AG04449 (cell line): Measurements from ENCODE around the gene PHF12.
A peak's percentile ranks its signal among the peaks of the same experiment; 100 is the strongest.

Experiments used
- CTCF ChIA-PET: fragments of 350-600 bp; formaldehyde crosslinking; extraction: SDS; loops from one replicate; lab custom pipeline; 2021; ENCODE audit warnings: antibody characterized with exemption; lab: Yijun Ruan, JAX
- POLR2A ChIA-PET: fragments of 400-600, 350-600 bp; formaldehyde crosslinking; extraction: SDS; loops from one replicate; lab custom pipeline; 2020; ENCODE audit warnings: antibody characterized with exemption, inconsistent platforms; lab: Yijun Ruan, JAX
- DNase-seq: peaks from one replicate; pipeline ENCODE4 v3.0.0-alpha.2; 2010; ENCODE audit warnings: low read depth, low spot score
- H3K4me3 ChIP-seq: 2 replicates; pipeline ENCODE4 v1.5.1; 2011; ENCODE audit warnings: low read depth, mild to moderate bottlenecking, control low read depth, low read length
- CTCF ChIP-seq: IDR thresholded peaks from one replicate; pipeline ENCODE4 v1.5.1; 2011; ENCODE audit warnings: mild to moderate bottlenecking, moderate library complexity, low read length, control low read depth, inconsistent platforms; ENCODE audit not compliant: insufficient read depth; ENCODE audit errors: missing control alignments

The PHF12 gene

GRCh38 chr17:28955408-28955807 is 4.1 kb upstream of the PHF12 start:
- TF ChIP-seq CTCF = no peak
- POLR2A ChIA-PET = no interaction called here
- no peak for DNase-seq
- no peak overlapping the region for H3K4me3 ChIP-seq
- CTCF ChIA-PET = interaction anchor here (3.0 to 19.7 kb wide), 5 partner anchors 8 to 228 kb away, joined by 16 to 1065 read pairs (median 132); partner anchors contain the start of genes NEK8 and TLCD1

DNA sequence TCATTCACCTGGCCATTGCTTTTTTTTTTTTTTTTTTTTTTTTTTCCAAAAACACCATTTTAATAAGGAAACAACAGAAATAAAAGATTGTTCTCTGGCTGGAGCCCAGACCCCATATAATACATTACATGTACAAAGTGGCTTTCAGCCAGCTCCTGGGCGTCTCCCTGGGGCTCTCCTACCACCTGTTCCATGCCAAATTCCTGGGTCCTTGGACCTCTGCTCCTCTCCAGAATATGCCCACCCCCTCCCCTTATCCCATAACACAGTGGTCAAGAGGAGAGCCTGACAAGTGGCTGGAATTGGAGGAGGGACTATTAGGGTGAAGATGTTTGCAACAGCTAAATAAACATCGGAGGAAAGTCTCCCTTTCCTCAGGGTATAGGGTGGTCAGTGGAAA is 3.6 kb upstream of the PHF12 start:
- DNase-seq = no peak
- no peak for TF ChIP-seq CTCF
- ChIA-PET POLR2A (no interaction called here), CTCF (interaction anchor here (2.0 to 19.7 kb wide), 7 partner anchors 9 to 227 kb away, joined by 5 to 1065 read pairs (median 83); partner anchors contain the start of genes NEK8 and TLCD1)
- no peak overlapping the region for H3K4me3 ChIP-seq

- H3K4me3 ChIP-seq = no peak overlapping the region
- ChIA-PET POLR2A (interaction anchor here (1.0 to 1.6 kb wide), 3 partner anchors 8 to 234 kb away, joined by 3 to 18 read pairs (median 4); partner anchors contain the start of genes RPL23A and TLCD1), CTCF (interaction anchor here (0.6 to 19.7 kb wide), 55 partner anchors 10 to 285 kb away, joined by 3 to 1065 read pairs (median 4); partner anchors contain the start of genes NEK8, RPL23A, SEZ6 and TLCD1)
- no peak for DNase-seq
- TF ChIP-seq CTCF = peak; percentile 83
Measured at GRCh38 chr17:28953444-28954118, 2.3 kb upstream of the PHF12 start.

- H3K4me3 ChIP-seq = peak overlapping the region; percentile 76
- peak; percentile 96 for DNase-seq
- ChIA-PET POLR2A (interaction anchor here (0.6 to 3.1 kb wide), 9 partner anchors 13 to 281 kb away, joined by 3 to 18 read pairs (median 5); partner anchors contain the start of genes NEK8, RPL23A and TLCD1), CTCF (interaction anchor here (0.9 to 19.7 kb wide), 37 partner anchors 9 to 267 kb away, joined by 3 to 1065 read pairs (median 5); partner anchors contain the start of genes NEK8, RPL23A, SEZ6 and TLCD1)
- no peak for TF ChIP-seq CTCF
Measured at GRCh38 chr17:28951991-28952975, 965 bp upstream of the PHF12 start.

DNA sequence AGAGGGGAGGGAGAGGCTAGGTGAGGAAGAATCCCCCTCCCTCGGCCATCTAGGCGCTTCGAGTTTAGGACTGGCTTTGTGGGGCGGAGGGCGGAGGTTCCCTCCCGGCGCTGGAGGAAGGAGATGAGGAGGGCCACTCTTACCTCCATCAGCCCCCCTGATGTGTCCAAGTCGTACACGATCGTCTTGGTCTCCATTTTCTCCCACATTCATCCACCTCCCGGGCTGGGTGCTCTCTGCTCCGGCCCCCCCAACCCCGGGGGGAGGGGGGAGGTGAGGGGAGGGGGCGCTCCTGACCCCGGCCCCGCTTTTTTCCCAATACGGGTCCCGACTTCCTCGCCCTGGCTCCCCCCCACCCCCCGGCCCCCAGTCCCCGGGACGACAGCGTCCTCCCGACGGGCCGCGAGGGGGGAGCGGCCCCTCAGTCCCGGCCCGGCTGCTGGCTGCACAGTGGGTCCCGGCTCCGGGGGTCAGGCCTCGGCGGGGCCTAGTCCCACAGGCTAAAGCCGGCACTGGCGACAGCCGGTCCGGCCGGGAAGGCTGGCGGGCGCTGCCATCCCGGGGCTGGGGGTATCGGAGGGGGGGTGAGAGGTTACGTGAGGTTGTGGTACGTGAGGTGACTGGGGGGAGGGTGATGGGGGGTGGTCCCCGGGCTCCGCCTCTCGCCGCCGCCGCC is 428 bp downstream of the PHF12 start:
- H3K4me3 ChIP-seq = peak overlapping the region; percentile 89

More for the DNA sequence above, 428 bp downstream of the PHF12 start:
- no peak for TF ChIP-seq CTCF
- no peak for DNase-seq
- POLR2A ChIA-PET = interaction anchor here (1.1 to 3.1 kb wide), 6 partner anchors 15 to 231 kb away, joined by 4 to 14 read pairs (median 8); partner anchors contain the start of genes NEK8, RPL23A and TLCD1
- CTCF ChIA-PET = interaction anchor here (1.2 to 19.7 kb wide), 8 partner anchors 11 to 224 kb away, joined by 3 to 1065 read pairs (median 24); partner anchors contain the start of genes NEK8 and TLCD1
